Measurements from ENCODE around the gene ABCB9.

Gene ABCB9

DNA sequence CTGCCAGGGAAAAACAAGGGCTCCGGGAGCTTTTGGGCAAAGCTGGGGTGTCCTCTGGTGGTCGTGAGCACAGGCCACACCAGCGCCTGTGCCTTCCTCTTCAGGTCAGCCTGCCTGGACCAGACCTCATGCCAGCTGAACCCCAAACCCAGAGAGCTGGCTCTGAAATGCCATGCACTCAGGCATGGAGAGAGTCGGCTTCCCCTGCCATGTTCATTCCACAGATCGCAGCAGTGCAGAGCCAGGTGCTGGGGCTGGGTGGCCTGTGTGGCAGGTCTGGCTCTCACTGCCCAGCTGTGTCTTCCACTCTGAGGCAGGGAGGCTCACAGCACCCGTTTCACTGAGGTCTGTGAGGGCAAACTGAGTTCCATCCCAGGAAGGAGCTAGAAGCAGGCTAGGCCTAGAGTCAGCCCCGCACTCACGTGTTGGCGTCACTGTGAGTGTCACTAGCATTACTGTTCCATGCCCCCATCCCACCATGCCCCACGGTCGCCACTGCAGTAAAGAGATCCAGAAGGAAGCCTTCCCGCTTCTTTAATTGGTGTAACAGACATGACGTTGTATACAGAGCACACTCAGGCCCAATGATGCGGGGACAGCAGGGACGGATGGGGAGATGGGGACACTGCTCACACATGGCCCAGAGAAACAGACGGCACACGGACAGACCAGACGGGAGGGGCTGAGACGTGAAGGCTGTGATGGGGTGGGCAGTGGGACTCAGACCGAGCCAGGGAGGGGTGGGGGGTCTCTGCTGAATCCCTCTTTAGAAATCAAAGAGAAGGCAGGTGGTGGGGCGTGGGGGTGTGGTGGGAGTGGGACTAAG is 16.9 kb upstream of the ABCB9 start:
- in situ Hi-C loops (cut with HindIII; ENCODE audit: low sequenced_read_pairs), result no loop called here
- no peak overlapping the region for H3K4me3 ChIP-seq (ENCODE audit: low read depth, low read length)
- TF ChIP-seq, protein P1, sequence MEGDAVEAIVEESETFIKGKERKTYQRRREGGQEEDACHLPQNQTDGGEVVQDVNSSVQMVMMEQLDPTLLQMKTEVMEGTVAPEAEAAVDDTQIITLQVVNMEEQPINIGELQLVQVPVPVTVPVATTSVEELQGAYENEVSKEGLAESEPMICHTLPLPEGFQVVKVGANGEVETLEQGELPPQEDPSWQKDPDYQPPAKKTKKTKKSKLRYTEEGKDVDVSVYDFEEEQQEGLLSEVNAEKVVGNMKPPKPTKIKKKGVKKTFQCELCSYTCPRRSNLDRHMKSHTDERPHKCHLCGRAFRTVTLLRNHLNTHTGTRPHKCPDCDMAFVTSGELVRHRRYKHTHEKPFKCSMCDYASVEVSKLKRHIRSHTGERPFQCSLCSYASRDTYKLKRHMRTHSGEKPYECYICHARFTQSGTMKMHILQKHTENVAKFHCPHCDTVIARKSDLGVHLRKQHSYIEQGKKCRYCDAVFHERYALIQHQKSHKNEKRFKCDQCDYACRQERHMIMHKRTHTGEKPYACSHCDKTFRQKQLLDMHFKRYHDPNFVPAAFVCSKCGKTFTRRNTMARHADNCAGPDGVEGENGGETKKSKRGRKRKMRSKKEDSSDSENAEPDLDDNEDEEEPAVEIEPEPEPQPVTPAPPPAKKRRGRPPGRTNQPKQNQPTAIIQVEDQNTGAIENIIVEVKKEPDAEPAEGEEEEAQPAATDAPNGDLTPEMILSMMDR (IDR thresholded peaks at IDR 0.05; ENCODE audit: low read depth, low read length, missing control alignments), result no peak
- no peak for DNase-seq (ENCODE audit: low read depth)

- DNase-seq (ENCODE audit: low read depth), result no peak
- in situ Hi-C loops (cut with HindIII; ENCODE audit: low sequenced_read_pairs), result no loop called here
- TF ChIP-seq, protein P1 (IDR thresholded peaks at IDR 0.05; ENCODE audit: low read depth, low read length, missing control alignments), result no peak
- H3K4me3 ChIP-seq (ENCODE audit: low read depth, low read length), result no peak overlapping the region
Observed at GRCh38 chr12:122982477-122982815, 16.2 kb upstream of the ABCB9 start.

- no peak for DNase-seq (ENCODE audit: low read depth)
- peak overlapping the region; percentile 77 for H3K4me3 ChIP-seq (ENCODE audit: low read depth, low read length)
- TF ChIP-seq, protein P1 (IDR thresholded peaks at IDR 0.05; ENCODE audit: low read depth, low read length, missing control alignments), result no peak
- in situ Hi-C loops (cut with HindIII; ENCODE audit: low sequenced_read_pairs), result no loop called here
Observed at GRCh38 chr12:122981587-122982476, 15.6 kb upstream of the ABCB9 start.

DNA sequence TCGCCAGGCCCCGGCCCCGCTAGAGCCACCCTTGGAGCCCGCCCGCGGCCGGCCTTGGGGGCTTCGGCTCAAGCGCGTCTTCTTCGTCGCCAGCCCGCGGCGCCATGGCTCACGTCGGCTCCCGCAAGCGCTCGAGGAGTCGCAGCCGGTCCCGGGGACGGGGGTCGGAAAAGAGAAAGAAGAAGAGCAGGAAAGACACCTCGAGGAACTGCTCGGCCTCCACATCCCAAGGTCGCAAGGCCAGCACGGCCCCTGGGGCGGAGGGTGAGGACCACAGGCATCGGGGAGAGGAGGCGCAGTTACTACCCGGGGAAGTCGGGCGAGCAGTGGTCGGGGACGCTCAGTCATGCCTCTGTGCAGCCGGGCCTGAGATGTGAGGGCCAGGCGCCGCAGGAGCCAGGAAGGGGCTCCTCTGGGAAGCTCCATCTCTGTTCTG is 14.8 kb upstream of the ABCB9 start:
- TF ChIP-seq, protein P1 (IDR thresholded peaks at IDR 0.05; ENCODE audit: low read depth, low read length, missing control alignments), result no peak
- in situ Hi-C loops (cut with HindIII; ENCODE audit: low sequenced_read_pairs), result no loop called here
- DNase-seq (ENCODE audit: low read depth), result no peak
- peak overlapping the region; percentile 77 for H3K4me3 ChIP-seq (ENCODE audit: low read depth, low read length)

DNA sequence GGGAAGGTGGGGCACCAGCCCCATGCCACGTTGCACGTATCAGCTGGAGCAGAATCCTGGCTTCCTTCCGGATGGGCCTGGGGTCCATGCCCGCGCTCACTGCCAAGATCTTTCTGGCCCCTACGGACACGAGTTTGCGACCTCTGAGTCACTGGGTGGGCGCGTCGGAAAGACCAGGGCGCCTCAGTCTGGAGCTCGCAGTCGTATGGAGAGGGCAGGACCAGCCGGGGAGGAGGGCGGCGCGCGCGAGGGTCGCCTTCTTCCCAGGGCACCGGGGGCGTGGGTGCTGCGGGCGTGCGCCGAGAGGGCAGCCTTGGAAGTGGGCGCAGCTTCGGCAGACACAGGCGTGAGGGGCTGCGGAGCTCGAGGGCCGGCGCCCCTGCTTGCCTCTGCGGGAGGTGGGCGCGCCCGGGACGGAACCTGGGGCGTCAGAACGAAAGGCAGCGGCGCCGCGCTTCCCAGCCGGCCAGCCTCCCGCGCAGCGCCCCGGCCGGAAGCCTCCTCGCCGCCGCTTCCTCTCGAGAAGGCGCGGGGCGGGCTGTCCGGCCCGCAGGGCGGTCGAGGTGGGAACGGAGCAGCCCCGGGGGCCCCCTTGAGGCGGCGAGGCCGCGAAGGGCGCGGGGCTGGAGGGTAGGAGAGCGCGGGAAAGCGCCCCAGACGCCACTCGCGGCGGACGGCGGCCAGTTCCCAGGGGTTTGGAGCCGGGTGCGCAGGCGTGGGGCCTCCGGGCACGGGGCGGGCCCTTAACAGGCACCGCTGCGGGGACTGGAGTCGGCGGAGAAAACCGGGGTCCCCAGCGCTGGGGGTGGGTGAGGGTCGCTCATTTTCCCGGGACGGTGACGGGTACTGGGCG is 14.1 kb upstream of the ABCB9 start, which contains the start of gene ARL6IP4:
ARL6IP4 (plus strand) TSS at position 499 of the 853 bp plus-strand sequence. CDS start 459 bp downstream, outside the sequence.
- TF ChIP-seq, protein P1 (IDR thresholded peaks at IDR 0.05; ENCODE audit: low read depth, low read length, missing control alignments), result no peak
- in situ Hi-C loops (cut with HindIII; ENCODE audit: low sequenced_read_pairs), result no loop called here

GRCh38 chr12:122979908-122980182 is 13.6 kb upstream of the ABCB9 start:
- TF ChIP-seq, protein P1 (IDR thresholded peaks at IDR 0.05; ENCODE audit: low read depth, low read length, missing control alignments), result no peak
- DNase-seq (ENCODE audit: low read depth), result no peak
- in situ Hi-C loops (cut with HindIII; ENCODE audit: low sequenced_read_pairs), result no loop called here
- peak overlapping the region; percentile 77 for H3K4me3 ChIP-seq (ENCODE audit: low read depth, low read length)

More for the DNA sequence above, 14.1 kb upstream of the ABCB9 start, which contains the start of gene ARL6IP4:
- peak within 1 kb of the TSS; percentile 77 for H3K4me3 ChIP-seq (ENCODE audit: low read depth, low read length)
- no peak for DNase-seq (ENCODE audit: low read depth)
